GM23338 (cell line): Measurements from ENCODE around the gene LRRC47.

Experiments used
- CREB1 ChIP-seq: fragments of 250-450 bp; sonication (Bioruptor Pico); IDR thresholded peaks from 2 replicates; pipeline ENCODE4 v1.5.0; 2020; ENCODE audit warnings: low read depth, mild to moderate bottlenecking, moderate library complexity
- CTCF ChIP-seq, 2 experiments: fragments of 200-600 bp in 1 of 2; sonication (generic) in 1 of 2; conservative IDR thresholded peaks; 2 replicates each; pipeline versions ENCODE4 v1.5.1 to v1.6.1; 2016 to 2017; ENCODE audit warnings: antibody characterized with exemption in 2 of 2, low read depth in 2 of 2, mild to moderate bottlenecking in 2 of 2, moderate library complexity in 1 of 2
- ETS1 ChIP-seq: IDR thresholded peaks from 2 replicates; pipeline ENCODE4 v1.6.1; 2016; ENCODE audit warnings: antibody characterized with exemption
- EZH2 ChIP-seq: fragments of 200-600 bp; sonication (generic); IDR thresholded peaks from one replicate; pipeline ENCODE4 v1.8.0; 2017; ENCODE audit warnings: antibody characterized with exemption, mild to moderate bottlenecking, low read depth; ENCODE audit not compliant: unreplicated experiment
- EZH2phosphoT487 ChIP-seq: fragments of 200-600 bp; sonication (generic); IDR thresholded peaks from one replicate; pipeline ENCODE4 v1.8.1; 2018; ENCODE audit warnings: antibody characterized with exemption; ENCODE audit not compliant: unreplicated experiment
- JUNB ChIP-seq: IDR thresholded peaks from one replicate; pipeline ENCODE4 v1.6.1; 2016; ENCODE audit warnings: antibody characterized with exemption; ENCODE audit not compliant: unreplicated experiment
- NANOG ChIP-seq: IDR thresholded peaks from 2 replicates; pipeline ENCODE4 v1.6.1; 2016; ENCODE audit warnings: antibody characterized with exemption, borderline replicate concordance
- POLR2AphosphoS5 ChIP-seq: IDR thresholded peaks from 2 replicates; pipeline ENCODE4 v1.6.1; 2016; ENCODE audit warnings: antibody characterized with exemption, low read depth
- REST ChIP-seq: IDR thresholded peaks from one replicate; pipeline ENCODE4 v1.6.1; 2018; ENCODE audit warnings: antibody characterized with exemption; ENCODE audit not compliant: unreplicated experiment
- STAT1 ChIP-seq: IDR thresholded peaks from one replicate; pipeline ENCODE4 v1.6.1; 2016; ENCODE audit warnings: antibody characterized with exemption; ENCODE audit not compliant: unreplicated experiment
- ZNF114 ChIP-seq: fragments of 250-450 bp; sonication (Bioruptor Pico); IDR thresholded peaks from 2 replicates; pipeline ENCODE4 v1.5.0; 2020; ENCODE audit warnings: mild to moderate bottlenecking, moderate library complexity
- ZNF331 ChIP-seq: fragments of 250-450 bp; sonication (Bioruptor Pico); IDR thresholded peaks from 2 replicates; pipeline ENCODE4 v1.5.0; 2020; ENCODE audit warnings: low read depth, mild to moderate bottlenecking, moderate library complexity
- TF ChIP-seq, protein P1 (sequence below): fragments of 250-450 bp; sonication (Bioruptor Pico); IDR thresholded peaks from 2 replicates; pipeline ENCODE4 v1.5.0; 2020; ENCODE audit warnings: mild to moderate bottlenecking, moderate library complexity

DNA sequence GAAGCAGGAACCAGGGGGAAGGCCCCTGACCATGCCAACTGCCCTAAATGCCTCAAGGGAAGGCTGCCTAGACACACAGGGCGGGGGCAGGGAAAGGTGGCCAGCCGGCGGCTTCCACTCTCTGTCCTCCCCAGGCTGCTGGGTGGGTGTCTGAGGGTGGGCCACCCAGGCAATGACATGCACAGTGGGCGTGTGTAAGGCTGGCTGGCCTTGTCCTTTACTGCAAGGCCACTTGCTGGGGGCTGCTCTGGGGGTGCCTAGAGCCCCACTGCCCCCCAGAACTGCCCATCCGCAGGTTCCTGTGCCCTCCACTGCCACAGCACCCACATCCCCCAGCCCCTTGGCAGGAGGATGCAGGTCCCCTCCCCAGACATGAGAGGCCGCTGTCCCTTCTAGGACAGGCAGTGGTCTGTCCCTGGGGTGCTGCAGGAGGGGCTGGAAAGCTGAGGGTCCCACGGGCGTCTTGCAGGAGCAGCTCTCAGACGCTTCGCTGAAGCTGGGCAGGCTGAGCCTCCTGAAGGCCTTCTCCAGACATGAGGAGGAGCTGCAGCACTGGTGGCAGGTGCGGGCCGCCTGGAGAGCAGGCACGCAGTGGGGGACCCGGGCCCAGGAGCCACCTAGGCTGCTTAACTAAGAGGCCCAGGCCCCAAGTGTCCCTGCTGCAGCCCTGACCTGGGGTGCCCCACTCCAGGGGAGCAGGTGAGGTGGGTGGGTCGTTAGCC lies 34.0 kb downstream of the LRRC47 start:
- no peak for TF ChIP-seq CTCF (conservative IDR thresholded peaks at IDR 0.05; ENCODE audit: low read depth in 2 of 2)
- no peak for TF ChIP-seq POLR2AphosphoS5
- TF ChIP-seq EZH2 = no peak
- TF ChIP-seq JUNB = no peak
- TF ChIP-seq STAT1 = no peak
- no peak for TF ChIP-seq EZH2phosphoT487
- TF ChIP-seq NANOG = no peak
- TF ChIP-seq ETS1 = no peak
- TF ChIP-seq REST = no peak
- TF ChIP-seq ZNF114 (CRISPR knock-in tag) = no peak
- no peak for TF ChIP-seq CREB1 (CRISPR knock-in tag)
- TF ChIP-seq, protein P1, sequence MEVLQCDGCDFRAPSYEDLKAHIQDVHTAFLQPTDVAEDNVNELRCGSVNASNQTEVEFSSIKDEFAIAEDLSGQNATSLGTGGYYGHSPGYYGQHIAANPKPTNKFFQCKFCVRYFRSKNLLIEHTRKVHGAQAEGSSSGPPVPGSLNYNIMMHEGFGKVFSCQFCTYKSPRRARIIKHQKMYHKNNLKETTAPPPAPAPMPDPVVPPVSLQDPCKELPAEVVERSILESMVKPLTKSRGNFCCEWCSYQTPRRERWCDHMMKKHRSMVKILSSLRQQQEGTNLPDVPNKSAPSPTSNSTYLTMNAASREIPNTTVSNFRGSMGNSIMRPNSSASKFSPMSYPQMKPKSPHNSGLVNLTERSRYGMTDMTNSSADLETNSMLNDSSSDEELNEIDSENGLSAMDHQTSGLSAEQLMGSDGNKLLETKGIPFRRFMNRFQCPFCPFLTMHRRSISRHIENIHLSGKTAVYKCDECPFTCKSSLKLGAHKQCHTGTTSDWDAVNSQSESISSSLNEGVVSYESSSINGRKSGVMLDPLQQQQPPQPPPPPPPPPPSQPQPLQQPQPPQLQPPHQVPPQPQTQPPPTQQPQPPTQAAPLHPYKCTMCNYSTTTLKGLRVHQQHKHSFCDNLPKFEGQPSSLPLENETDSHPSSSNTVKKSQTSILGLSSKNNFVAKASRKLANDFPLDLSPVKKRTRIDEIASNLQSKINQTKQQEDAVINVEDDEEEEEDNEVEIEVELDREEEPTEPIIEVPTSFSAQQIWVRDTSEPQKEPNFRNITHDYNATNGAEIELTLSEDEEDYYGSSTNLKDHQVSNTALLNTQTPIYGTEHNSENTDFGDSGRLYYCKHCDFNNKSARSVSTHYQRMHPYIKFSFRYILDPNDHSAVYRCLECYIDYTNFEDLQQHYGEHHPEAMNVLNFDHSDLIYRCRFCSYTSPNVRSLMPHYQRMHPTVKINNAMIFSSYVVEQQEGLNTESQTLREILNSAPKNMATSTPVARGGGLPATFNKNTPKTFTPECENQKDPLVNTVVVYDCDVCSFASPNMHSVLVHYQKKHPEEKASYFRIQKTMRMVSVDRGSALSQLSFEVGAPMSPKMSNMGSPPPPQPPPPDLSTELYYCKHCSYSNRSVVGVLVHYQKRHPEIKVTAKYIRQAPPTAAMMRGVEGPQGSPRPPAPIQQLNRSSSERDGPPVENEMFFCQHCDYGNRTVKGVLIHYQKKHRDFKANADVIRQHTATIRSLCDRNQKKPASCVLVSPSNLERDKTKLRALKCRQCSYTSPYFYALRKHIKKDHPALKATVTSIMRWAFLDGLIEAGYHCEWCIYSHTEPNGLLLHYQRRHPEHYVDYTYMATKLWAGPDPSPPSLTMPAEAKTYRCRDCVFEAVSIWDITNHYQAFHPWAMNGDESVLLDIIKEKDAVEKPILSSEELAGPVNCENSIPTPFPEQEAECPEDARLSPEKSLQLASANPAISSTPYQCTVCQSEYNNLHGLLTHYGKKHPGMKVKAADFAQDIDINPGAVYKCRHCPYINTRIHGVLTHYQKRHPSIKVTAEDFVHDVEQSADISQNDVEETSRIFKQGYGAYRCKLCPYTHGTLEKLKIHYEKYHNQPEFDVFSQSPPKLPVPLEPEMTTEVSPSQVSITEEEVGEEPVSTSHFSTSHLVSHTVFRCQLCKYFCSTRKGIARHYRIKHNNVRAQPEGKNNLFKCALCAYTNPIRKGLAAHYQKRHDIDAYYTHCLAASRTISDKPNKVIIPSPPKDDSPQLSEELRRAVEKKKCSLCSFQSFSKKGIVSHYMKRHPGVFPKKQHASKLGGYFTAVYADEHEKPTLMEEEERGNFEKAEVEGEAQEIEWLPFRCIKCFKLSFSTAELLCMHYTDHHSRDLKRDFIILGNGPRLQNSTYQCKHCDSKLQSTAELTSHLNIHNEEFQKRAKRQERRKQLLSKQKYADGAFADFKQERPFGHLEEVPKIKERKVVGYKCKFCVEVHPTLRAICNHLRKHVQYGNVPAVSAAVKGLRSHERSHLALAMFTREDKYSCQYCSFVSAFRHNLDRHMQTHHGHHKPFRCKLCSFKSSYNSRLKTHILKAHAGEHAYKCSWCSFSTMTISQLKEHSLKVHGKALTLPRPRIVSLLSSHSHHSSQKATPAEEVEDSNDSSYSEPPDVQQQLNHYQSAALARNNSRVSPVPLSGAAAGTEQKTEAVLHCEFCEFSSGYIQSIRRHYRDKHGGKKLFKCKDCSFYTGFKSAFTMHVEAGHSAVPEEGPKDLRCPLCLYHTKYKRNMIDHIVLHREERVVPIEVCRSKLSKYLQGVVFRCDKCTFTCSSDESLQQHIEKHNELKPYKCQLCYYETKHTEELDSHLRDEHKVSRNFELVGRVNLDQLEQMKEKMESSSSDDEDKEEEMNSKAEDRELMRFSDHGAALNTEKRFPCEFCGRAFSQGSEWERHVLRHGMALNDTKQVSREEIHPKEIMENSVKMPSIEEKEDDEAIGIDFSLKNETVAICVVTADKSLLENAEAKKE (CRISPR knock-in tag) = no peak
- no peak for TF ChIP-seq ZNF331 (CRISPR knock-in tag)
